H1 (cell line): ENCODE results near the gene PDE4B. TPM values are rescaled to one million over a fixed set of nuclear protein-coding genes. Genes with fewer than 3 reads are reported as not detected.

Experiments
- CTCF ChIA-PET: fragments of 300-600 bp; sonication (Branson Sonifier 250); formaldehyde crosslinking; loops from one replicate; lab custom pipeline; 2021; ENCODE audit not compliant: partially characterized antibody; lab: Charles Lee
- POLR2A ChIA-PET: fragments of 300-600 bp; sonication (Branson Sonifier 250); formaldehyde crosslinking; loops from one replicate; lab custom pipeline; 2021; ENCODE audit warnings: inconsistent platforms; ENCODE audit not compliant: partially characterized antibody; lab: Charles Lee
- DNase-seq, 2 experiments: peaks; one replicate each; pipeline versions ENCODE4 v3.0.0 to v3.0.0-alpha.2; 2010 to 2022; ENCODE audit warnings: low spot score in 2 of 2, low read depth in 1 of 2, mixed read lengths in 1 of 2
- FAIRE-seq: peaks from 2 replicates; lab custom pipeline; 2011; peaks lifted over from hg19 to GRCh38; lab: Jason Lieb, UNC
- H2AFZ ChIP-seq: 2 replicates; pipeline ENCODE4 v1.8.1; 2012; ENCODE audit warnings: low read length, inconsistent platforms
- H2AK5ac ChIP-seq: 2 replicates; pipeline ENCODE4 v1.6.1; 2013; ENCODE audit warnings: low read depth, low read length
- H2BK120ac ChIP-seq: replicated peaks from 2 replicates; pipeline ENCODE3; 2013; ENCODE audit warnings: low read depth, low read length, inconsistent platforms
- H2BK12ac ChIP-seq: 2 replicates; pipeline ENCODE4 v1.6.1; 2013; ENCODE audit warnings: low read depth, low read length
- H2BK15ac ChIP-seq: 2 replicates; pipeline ENCODE4 v1.6.1; 2013; ENCODE audit warnings: low read length
- H2BK20ac ChIP-seq: 2 replicates; pipeline ENCODE4 v1.6.1; 2013; ENCODE audit warnings: low read length
- H2BK5ac ChIP-seq: 2 replicates; pipeline ENCODE4 v1.6.1; 2013; ENCODE audit warnings: low read depth, low read length
- H3K14ac ChIP-seq: 2 replicates; pipeline ENCODE4 v1.6.1; 2013; ENCODE audit warnings: inconsistent platforms; ENCODE audit not compliant: insufficient read length
- H3K18ac ChIP-seq: 2 replicates; pipeline ENCODE4 v1.6.1; 2013; ENCODE audit warnings: low read length; ENCODE audit errors: extremely low read depth
- H3K23ac ChIP-seq: 2 replicates; pipeline ENCODE4 v1.6.1; 2013; ENCODE audit warnings: inconsistent platforms; ENCODE audit not compliant: insufficient read length
- H3K23me2 ChIP-seq: 2 replicates; pipeline ENCODE4 v1.6.1; 2013; ENCODE audit warnings: low read depth, low read length
- H3K27ac ChIP-seq: 2 replicates; pipeline ENCODE4 v1.6.1; 2011; ENCODE audit warnings: low read depth, low read length, inconsistent platforms
- H3K27me3 ChIP-seq, 4 experiments: replicated peaks in 1 of 4; 1 replicate in 1 of 4; 2 replicates in 3 of 4; pipeline versions ENCODE4 v1.6.1 to v1.8.1; 2011 to 2013; ENCODE audit warnings: low read length in 3 of 4, mild to moderate bottlenecking in 3 of 4, inconsistent platforms in 2 of 4, mixed read lengths in 2 of 4, moderate library complexity in 1 of 4; ENCODE audit not compliant: control insufficient read depth in 3 of 4, insufficient read depth in 3 of 4; ENCODE audit errors: extremely low read depth in 1 of 4
- H3K36me3 ChIP-seq, 4 experiments: 2 replicates each; pipeline versions ENCODE4 v1.6.1 to v1.8.1; 2011 to 2013; ENCODE audit warnings: mild to moderate bottlenecking in 4 of 4, low read length in 3 of 4, moderate library complexity in 2 of 4, control low read depth in 1 of 4, inconsistent platforms in 1 of 4; ENCODE audit not compliant: insufficient read depth in 4 of 4, control insufficient read depth in 2 of 4
- H3K4ac ChIP-seq: replicated peaks from 2 replicates; pipeline ENCODE3; 2013; ENCODE audit warnings: low read length, low read depth, mixed read lengths, inconsistent platforms; ENCODE audit not compliant: insufficient read length
- H3K4me1 ChIP-seq, 4 experiments: replicated peaks in 1 of 4; 1 replicate in 1 of 4; 2 replicates in 3 of 4; pipeline versions ENCODE4 v1.6.1 to v1.8.1; 2011 to 2013; ENCODE audit warnings: low read length in 3 of 4, inconsistent platforms in 2 of 4, mixed read lengths in 1 of 4; ENCODE audit not compliant: insufficient read depth in 4 of 4, control insufficient read depth in 3 of 4
- H3K4me2 ChIP-seq, 2 experiments: 2 replicates each; pipeline versions ENCODE4 v1.6.1 to v1.8.1; 2011 to 2013; ENCODE audit warnings: low read depth in 2 of 2, low read length in 2 of 2, control low read depth in 1 of 2, inconsistent platforms in 1 of 2, mild to moderate bottlenecking in 1 of 2; ENCODE audit not compliant: insufficient read depth in 1 of 2
- H3K4me3 ChIP-seq, 4 experiments: fragments of 200-600, 300-600 bp in 1 of 4; sonication (generic), shearing (Covaris generic), sonication (Bioruptor Twin) in 1 of 4; 2 replicates each; pipeline versions ENCODE4 v1.5.1 to v1.8.1; 2011 to 2016; ENCODE audit warnings: low read length in 4 of 4, low read depth in 3 of 4, control low read depth in 2 of 4, inconsistent platforms in 2 of 4, mild to moderate bottlenecking in 2 of 4, mixed read lengths in 1 of 4, moderate library complexity in 1 of 4; ENCODE audit not compliant: insufficient read depth in 2 of 4; ENCODE audit errors: extremely low read depth in 1 of 4
- H3K56ac ChIP-seq: replicated peaks from 2 replicates; pipeline ENCODE3; 2013; ENCODE audit warnings: low read depth, mild to moderate bottlenecking, mixed read lengths, low read length, inconsistent platforms; ENCODE audit not compliant: insufficient read length
- H3K79me1 ChIP-seq: 2 replicates; pipeline ENCODE4 v1.6.1; 2013; ENCODE audit warnings: low read depth, low read length, control low read depth
- H3K79me2 ChIP-seq, 2 experiments: 2 replicates each; pipeline versions ENCODE4 v1.6.1 to v1.8.1; 2012 to 2013; ENCODE audit warnings: low read length in 2 of 2, mild to moderate bottlenecking in 2 of 2, inconsistent platforms in 1 of 2; ENCODE audit not compliant: insufficient read depth in 2 of 2, control insufficient read depth in 1 of 2
- H3K9ac ChIP-seq, 4 experiments: replicated peaks in 1 of 4; 1 replicate in 1 of 4; 2 replicates in 3 of 4; pipeline versions ENCODE4 v1.6.1 to v1.8.1; 2011 to 2013; ENCODE audit warnings: low read depth in 3 of 4, low read length in 3 of 4, control low read depth in 2 of 4, mild to moderate bottlenecking in 2 of 4, moderate library complexity in 2 of 4, inconsistent platforms in 1 of 4; ENCODE audit errors: extremely low read depth in 1 of 4
- H3K9me3 ChIP-seq, 2 experiments: 2 replicates each; pipeline versions ENCODE4 v1.6.1 to v1.8.1; 2012 to 2013; ENCODE audit warnings: mild to moderate bottlenecking in 2 of 2, moderate library complexity in 2 of 2, control low read depth in 1 of 2, inconsistent platforms in 1 of 2, low read depth in 1 of 2, low read length in 1 of 2, mixed read lengths in 1 of 2; ENCODE audit not compliant: insufficient read depth in 2 of 2
- H4K20me1 ChIP-seq, 2 experiments: replicated peaks in 1 of 2; 2 replicates each; pipeline versions ENCODE3 to v1.8.1; 2011 to 2013; ENCODE audit warnings: inconsistent platforms in 2 of 2, low read length in 2 of 2, mild to moderate bottlenecking in 1 of 2; ENCODE audit not compliant: insufficient read depth in 2 of 2, control insufficient read depth in 1 of 2
- H4K5ac ChIP-seq: 2 replicates; pipeline ENCODE4 v1.6.1; 2013; ENCODE audit warnings: low read length, low read depth, mixed read lengths, inconsistent platforms; ENCODE audit not compliant: insufficient read length
- H4K8ac ChIP-seq: 2 replicates; pipeline ENCODE4 v1.8.0; 2013; ENCODE audit warnings: mild to moderate bottlenecking, moderate library complexity, low read length, inconsistent platforms; ENCODE audit not compliant: insufficient read depth; ENCODE audit errors: extremely low read depth
- H4K91ac ChIP-seq: replicated peaks from 2 replicates; pipeline ENCODE3; 2013; ENCODE audit warnings: low read length, mixed read lengths, inconsistent platforms; ENCODE audit not compliant: insufficient read length
- CBX8 ChIP-seq: fragments of 300-800, 300-1000 bp; sonication (generic); IDR thresholded peaks from 2 replicates; pipeline ENCODE4 v1.7.1; 2016; ENCODE audit warnings: low read depth, low read length, borderline replicate concordance
- WGBS, 2 experiments: shearing (Covaris generic) in 1 of 2; methylation state at CpG; one replicate each; pipeline versions ENCODE4 v1.1.6 to v1.1.7; 2013 to 2015; ENCODE audit warnings: low lambda C conversion rate in 2 of 2, mixed read lengths in 2 of 2, inconsistent platforms in 1 of 2, low coverage in 1 of 2, missing lambda C conversion rate in 1 of 2; ENCODE audit not compliant: insufficient replicate concordance in 2 of 2, insufficient coverage in 1 of 2, insufficient read length in 1 of 2; ENCODE audit errors: extremely low coverage in 1 of 2, missing lambda C conversion rate in 1 of 2; 5-methylcytosine and 5-hydroxymethylcytosine counted together
- polyA plus RNA-seq, 7 experiments: library from polyadenylated mRNA; depleted of rRNA in 3 of 7; stranded (reverse) in 5 of 7; unstranded in 2 of 7; fragments of >200 nt in 5 of 7; fragments of 200-250 nt in 2 of 7; gene quantifications; 1 replicate in 5 of 7; 2 replicates in 1 of 7; 4 replicates in 1 of 7; pipeline versions ENCODE4 v1.2.1 to v1.2.3, GENCODE V29; 2011 to 2013; ENCODE audit warnings: missing spikeins in 2 of 7, mixed read lengths in 2 of 7
- total RNA-seq: library from RNA; stranded (reverse); fragmentation: NEBNext Ultra II Directional; extraction: Animal tissue kit (Norgen Biotek cat#: 25700); gene quantifications from 2 replicates; pipeline ENCODE4 v1.2.1, GENCODE V29; 2021

PDE4B gene
- total and polyA plus RNA-seq, 2 of the 8 experiments (the other 6 are each of a cell fraction or from before 2014, with no cell fraction given) = 5.0 to 15.1 TPM

GRCh38 chr1:65940126-65940525, 147.4 kb downstream of the PDE4B start:
- no peak for DNase-seq
- Histone ChIP-seq H3K9ac (no peak overlapping the region), H3K27ac (no peak overlapping the region), H3K4me2 (no peak overlapping the region), H2BK120ac (no peak overlapping the region), H4K20me1 (no peaks in the 10 kb centered on the region), H3K56ac (no peak overlapping the region), H4K5ac (no peak overlapping the region), H3K27me3 (no peaks in the 10 kb centered on the region), H2BK5ac (no peak overlapping the region), H4K8ac (no peak overlapping the region), H2AK5ac (no peak overlapping the region), H3K4me1 (no peaks in the 10 kb centered on the region), H3K23ac (no peak overlapping the region), H3K23me2 (no peaks in the 10 kb centered on the region), H3K18ac (no peak overlapping the region), H3K79me1 (no peaks in the 10 kb centered on the region), H3K4ac (no peak overlapping the region), H2BK20ac (no peak overlapping the region), H2BK12ac (no peak overlapping the region), H4K91ac (no peak overlapping the region), H3K9me3 (no peaks in the 10 kb centered on the region), H2AFZ (no peak overlapping the region), H3K14ac (no peak overlapping the region), H3K4me3 (no peak overlapping the region), H3K79me2 (no peaks in the 10 kb centered on the region), H2BK15ac (no peak overlapping the region), H3K36me3 (no peaks in the 10 kb centered on the region)
- CTCF ChIA-PET = interaction anchor here (1.0 to 1.6 kb wide), 2 partner anchors 8 to 19 kb away, joined by 4 to 5 read pairs; no protein-coding TSS in a partner anchor
- TF ChIP-seq CBX8 = no peak
- FAIRE-seq = no peak
- POLR2A ChIA-PET = interaction anchor here (0.7 kb wide), 1 partner anchor 30 kb away, joined by 3 read pairs; no protein-coding TSS in a partner anchor
- 87 to 100% methylated on average over 3 to 4 of the region's 4 CpGs for WGBS, 2 experiments
